ENCODE measurements around the gene UNC5C. TPM values are rescaled to one million over a fixed set of nuclear protein-coding genes. Genes with fewer than 3 reads are reported as not detected.

UNC5C gene
- total and polyA plus RNA-seq, 2 of the 4 experiments (the other 2 are of a cell fraction): under 0.01 TPM

- Histone ChIP-seq H3K14ac (replicated peaks; ENCODE audit: low read depth, low read length) (no peak overlapping the region), H3K18ac (ENCODE audit: low read depth, low read length) (no peak overlapping the region), H3K4me1 (ENCODE audit: control insufficient read depth, insufficient read depth, low read length) (no peaks in the 10 kb centered on the region), H3K23ac (ENCODE audit: low read depth, low read length) (no peak overlapping the region), H4K5ac (ENCODE audit: low read depth, low read length) (no peak overlapping the region), H3K9ac (ENCODE audit: low read depth, low read length) (no peak overlapping the region), H3K36me3 (ENCODE audit: control insufficient read depth, insufficient read depth, low read length) (no peaks in the 10 kb centered on the region), H3K4ac (ENCODE audit: low read depth, low read length) (no peak overlapping the region), H2BK5ac (ENCODE audit: low read depth, low read length, poor library complexity, severe bottlenecking) (no peak overlapping the region), H3K9me1 (ENCODE audit: insufficient read depth, low read length) (no peaks in the 10 kb centered on the region), H3K27me3 (ENCODE audit: control insufficient read depth, insufficient read depth, low read length) (no peaks in the 10 kb centered on the region), H4K20me1 (ENCODE audit: insufficient read depth, low read length) (no peaks in the 10 kb centered on the region), H2AK9ac (replicated peaks; ENCODE audit: low read depth, low read length, poor library complexity) (no peak overlapping the region), H3K9me3 (ENCODE audit: control insufficient read depth, insufficient read depth, low read length) (no peaks in the 10 kb centered on the region), H2BK20ac (ENCODE audit: low read depth, low read length) (no peak overlapping the region), H4K91ac (ENCODE audit: insufficient read depth, low read depth, low read length) (no peak overlapping the region), H2AFZ (replicated peaks; ENCODE audit: low read length, poor library complexity) (no peak overlapping the region), H2AK5ac (ENCODE audit: low read depth, low read length) (no peak overlapping the region), H2BK15ac (ENCODE audit: low read depth, low read length) (no peak overlapping the region), H4K8ac (ENCODE audit: low read depth in 2 of 2, low read length in 2 of 2) (no peak overlapping the region), H3K4me3 (ENCODE audit: insufficient read depth, low read depth, low read length) (no peak overlapping the region), H2BK120ac (ENCODE audit: low read depth, low read length) (no peak overlapping the region), H3K79me1 (ENCODE audit: low read depth in 1 of 2, low read length in 2 of 2) (no peaks in the 10 kb centered on the region), H3K4me2 (ENCODE audit: low read depth, low read length) (no peak overlapping the region), H3K27ac (ENCODE audit: insufficient read depth, low read length) (no peak overlapping the region), H3K56ac (ENCODE audit: extremely low read depth, insufficient read depth, low read length) (no peak overlapping the region)
- ATAC-seq (ENCODE audit: low read depth) (no peak), DNase-seq (no peak)
- TF ChIP-seq CEBPB (IDR thresholded peaks at IDR 0.05; ENCODE audit: low read depth, low read length) (no peak), SMC3 (IDR thresholded peaks at IDR 0.05; ENCODE audit: low read depth, low read length) (no peak)
- WGBS, 2 experiments (ENCODE audit: extremely low coverage in 2 of 2, insufficient read length in 1 of 2): 94% methylated on average over 8 of the region's 13 CpGs; no CpG with 5 or more reads in 1 of the 2 experiments
- POLR2A ChIA-PET (ENCODE audit: unreplicated experiment): no interaction called here
- BruUV-seq (replicated peaks): no TSS peak
- intact Hi-C loops (cut with micrococcal nuclease) (no loop called here), dilution Hi-C loops (cut with HindIII; ENCODE audit: low sequenced_read_pairs, unreplicated experiment) (no loop called here), in situ Hi-C loops (cut with MboI; ENCODE audit: low sequenced_read_pairs) (no loop called here)
- CTCF ChIA-PET: no interaction called here
Measured at GRCh38 chr4:95379633-95380032, 169.1 kb downstream of the UNC5C start.
